ENCODE data around the gene EMILIN1. TPM values are rescaled to one million over a fixed set of nuclear protein-coding genes. Genes with fewer than 3 reads are reported as not detected.

Gene EMILIN1
- total RNA-seq, 1 donor from 2014 or later = 180 TPM

- Mint-ChIP-seq H3K4me1 (ENCODE audit: low read depth) (peaks cover 18% of the 10 kb centered on the region), H3K27me3 (ENCODE audit: low read depth) (peaks cover 16% of the 10 kb centered on the region), H3K36me3 (ENCODE audit: low read depth) (no peaks in the 10 kb centered on the region), H3K9me3 (ENCODE audit: low read depth) (no peaks in the 10 kb centered on the region), H3K27ac (ENCODE audit: unreplicated experiment) (no peak overlapping the region), H3K4me3 (ENCODE audit: unreplicated experiment) (peak overlapping the region; percentile 80)
- no peak for DNase-seq (ENCODE audit: low spot score)
- no peak for TF ChIP-seq CTCF (IDR thresholded peaks at IDR 0.05)
These were observed 44.4 kb downstream of the EMILIN1 start for GRCh38 chr2:27122791-27123190.

GRCh38 chr2:27123302-27124150, 45.1 kb downstream of the EMILIN1 start, which contains the start of gene ABHD1:
Gene ABHD1 (plus strand): TSS chr2:27123815. CDS start chr2:27123949, 134 bp downstream.
- H3K27ac Mint-ChIP-seq (ENCODE audit: unreplicated experiment) = no peak within 1 kb of the TSS
- DNase-seq (ENCODE audit: low spot score) = no peak
- no peaks in the 10 kb centered on the region for H3K9me3 Mint-ChIP-seq (ENCODE audit: low read depth)
- TF ChIP-seq CTCF (IDR thresholded peaks at IDR 0.05) = peak; percentile 46
- H3K4me1 Mint-ChIP-seq (ENCODE audit: low read depth) = peaks cover 12% of the 10 kb centered on the region
- no peaks in the 10 kb centered on the region for H3K36me3 Mint-ChIP-seq (ENCODE audit: low read depth)
- peaks cover 13% of the 10 kb centered on the region for H3K27me3 Mint-ChIP-seq (ENCODE audit: low read depth)
- peak within 1 kb of the TSS; percentile 80 for H3K4me3 Mint-ChIP-seq (ENCODE audit: unreplicated experiment)

GRCh38 chr2:27125104-27125503, 46.7 kb downstream of the EMILIN1 start:
- Mint-ChIP-seq H3K4me3 (ENCODE audit: unreplicated experiment) (no peak overlapping the region), H3K4me1 (ENCODE audit: low read depth) (peaks cover 8% of the 10 kb centered on the region), H3K27ac (ENCODE audit: unreplicated experiment) (no peak overlapping the region), H3K36me3 (ENCODE audit: low read depth) (no peaks in the 10 kb centered on the region), H3K27me3 (ENCODE audit: low read depth) (peaks cover 4% of the 10 kb centered on the region), H3K9me3 (ENCODE audit: low read depth) (no peaks in the 10 kb centered on the region)
- DNase-seq (ENCODE audit: low spot score) = no peak
- no peak for TF ChIP-seq CTCF (IDR thresholded peaks at IDR 0.05)

- no peak for DNase-seq (ENCODE audit: low spot score)
- Mint-ChIP-seq H3K36me3 (ENCODE audit: low read depth) (peaks cover 6% of the 10 kb centered on the region), H3K4me1 (ENCODE audit: low read depth) (peaks cover 8% of the 10 kb centered on the region), H3K27me3 (ENCODE audit: low read depth) (peaks cover 2% of the 10 kb centered on the region), H3K27ac (ENCODE audit: unreplicated experiment) (no peak overlapping the region), H3K4me3 (ENCODE audit: unreplicated experiment) (no peak overlapping the region), H3K9me3 (ENCODE audit: low read depth) (no peaks in the 10 kb centered on the region)
- no peak for TF ChIP-seq CTCF (IDR thresholded peaks at IDR 0.05)
These were observed 47.9 kb downstream of the EMILIN1 start for GRCh38 chr2:27126252-27126710.

- Mint-ChIP-seq H3K27ac (ENCODE audit: unreplicated experiment) (no peak overlapping the region), H3K27me3 (ENCODE audit: low read depth) (no peaks in the 10 kb centered on the region), H3K36me3 (ENCODE audit: low read depth) (peaks cover 9% of the 10 kb centered on the region), H3K4me1 (ENCODE audit: low read depth) (peaks cover 13% of the 10 kb centered on the region), H3K9me3 (ENCODE audit: low read depth) (no peaks in the 10 kb centered on the region), H3K4me3 (ENCODE audit: unreplicated experiment) (no peak overlapping the region)
- DNase-seq (ENCODE audit: low spot score) = no peak
- TF ChIP-seq CTCF (IDR thresholded peaks at IDR 0.05) = no peak
These were observed 49.7 kb downstream of the EMILIN1 start for GRCh38 chr2:27127883-27128667.
